ENCODE measurements around the gene HOXD9.

Gene HOXD9

DNA sequence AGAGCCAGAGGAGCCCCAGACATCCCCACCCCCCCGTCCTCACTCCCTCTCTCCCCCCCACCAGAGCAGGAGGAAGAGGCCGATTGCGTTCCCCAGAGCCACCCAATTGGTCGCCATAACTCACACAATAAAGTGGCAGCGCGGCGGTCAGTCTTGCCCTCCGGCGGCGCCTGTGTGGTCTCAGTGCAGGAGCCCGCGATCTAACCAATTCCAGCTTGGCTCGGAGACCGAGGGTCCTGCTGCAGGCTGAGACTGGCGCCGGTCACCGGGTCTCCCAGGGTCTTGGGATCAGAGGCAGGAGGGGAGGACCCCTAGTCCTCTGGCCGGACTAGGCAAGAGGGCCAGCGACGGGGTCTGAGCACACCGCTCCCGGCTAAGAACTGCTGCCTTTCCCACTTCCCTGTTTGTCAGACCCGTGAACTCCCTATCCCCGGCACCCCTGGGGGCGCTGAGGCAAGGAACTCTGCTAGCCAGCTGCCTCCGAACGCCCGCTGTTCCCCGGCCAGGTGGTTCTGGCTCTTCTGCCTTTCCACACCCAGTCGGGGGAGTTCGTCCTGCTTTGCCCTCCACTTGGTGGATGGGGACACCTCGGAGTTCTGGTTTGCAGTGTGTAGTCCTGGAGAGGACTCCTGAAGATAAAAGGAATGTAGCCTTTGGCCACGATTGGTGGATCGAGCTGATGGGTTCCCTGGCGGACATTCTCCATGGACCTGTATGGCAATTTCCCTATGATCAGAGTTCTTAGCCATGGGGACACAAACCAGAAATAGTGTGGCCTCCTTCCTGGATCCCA lies 24.0 kb upstream of the HOXD9 start:
- no peak for DNase-seq

- no peak for DNase-seq
Observed at GRCh38 chr2:176099159-176099727, 23.3 kb upstream of the HOXD9 start.

GRCh38 chr2:176099728-176100546 lies 22.6 kb upstream of the HOXD9 start, which contains the start of gene HOXD12:
Gene HOXD12 (plus strand): TSS chr2:176099795. CDS start chr2:176099802, 7 bp downstream.
- no peak for DNase-seq

- no peak for DNase-seq
Observed at GRCh38 chr2:176100547-176101140, 21.9 kb upstream of the HOXD9 start.

DNA sequence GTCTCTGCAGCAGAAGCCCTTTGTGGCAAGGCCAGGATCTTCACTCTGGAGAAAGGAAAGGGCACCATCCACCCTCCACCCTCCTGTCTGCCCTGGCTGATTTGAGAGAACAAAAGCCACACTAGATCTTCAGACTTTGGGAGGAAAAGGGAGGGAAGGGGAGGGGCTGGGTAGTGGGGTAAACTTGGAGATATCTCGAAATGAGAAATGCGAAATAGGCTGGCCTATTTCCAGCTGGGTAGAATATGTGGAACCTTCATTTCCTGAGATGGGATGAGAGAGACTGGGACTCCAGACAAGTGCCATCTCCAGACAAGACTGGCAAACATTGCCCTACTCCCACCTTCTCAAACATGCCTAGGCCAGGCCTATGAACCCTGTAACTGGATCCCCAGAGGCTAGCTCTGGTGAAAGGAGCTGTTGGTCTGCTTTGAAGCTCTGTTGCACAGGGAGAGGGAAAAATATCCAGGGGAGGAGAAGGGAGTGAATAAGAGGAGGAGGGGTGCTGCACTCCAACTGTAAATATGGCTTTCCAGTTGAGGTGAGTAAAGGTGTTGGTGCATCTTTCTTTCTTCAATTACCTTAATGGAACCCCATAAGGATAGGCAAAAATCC lies 21.2 kb upstream of the HOXD9 start:
- DNase-seq, result no peak

- DNase-seq, result no peak
Observed at GRCh38 chr2:176101842-176102241, 20.7 kb upstream of the HOXD9 start.

GRCh38 chr2:176102309-176102866 lies 20.1 kb upstream of the HOXD9 start:
- no peak for DNase-seq

- DNase-seq, result no peak
Observed at GRCh38 chr2:176103194-176103593, 19.3 kb upstream of the HOXD9 start.

- DNase-seq, result no peak
Observed at GRCh38 chr2:176103742-176104315, 18.7 kb upstream of the HOXD9 start.

DNA sequence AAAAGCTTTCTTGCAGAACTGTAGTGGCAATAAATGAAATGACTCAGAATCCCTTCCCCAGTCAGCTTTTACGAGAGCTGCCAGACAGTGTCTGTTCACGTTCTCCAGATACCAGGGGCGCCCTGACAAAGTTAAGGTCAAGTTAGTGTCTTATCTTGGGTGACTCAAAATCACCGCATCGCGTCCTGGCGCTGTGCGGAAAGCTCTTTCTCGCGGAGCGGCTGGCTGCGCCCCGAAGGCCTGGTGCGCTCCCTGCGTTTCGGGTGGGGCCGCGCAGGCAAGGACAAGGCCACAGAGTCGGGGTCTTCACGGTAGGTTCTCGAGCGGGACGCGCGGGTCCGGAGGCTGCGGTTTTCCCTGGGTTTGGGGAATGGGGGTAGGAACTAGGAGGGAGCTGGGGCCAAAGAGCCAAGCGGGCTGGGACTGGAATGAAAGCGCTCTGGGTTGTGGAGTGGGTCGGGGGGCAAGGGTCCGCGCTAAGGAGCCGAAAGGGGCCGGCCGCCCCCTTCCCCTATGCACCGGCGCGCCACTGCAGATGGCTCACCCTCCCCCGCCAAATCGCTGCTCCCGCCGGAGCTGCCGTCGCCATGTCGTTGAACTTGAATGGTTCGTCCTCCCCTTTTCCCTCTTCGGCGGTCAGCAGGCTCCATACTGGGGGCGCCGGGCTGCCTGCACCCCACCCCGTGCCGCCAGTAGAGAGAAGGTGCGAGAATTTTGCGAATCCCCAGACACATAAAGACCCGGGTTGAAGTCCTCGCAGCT lies 18.0 kb upstream of the HOXD9 start:
- no peak for DNase-seq

- no peak for DNase-seq
Observed at GRCh38 chr2:176105078-176105729, 17.3 kb upstream of the HOXD9 start.

- DNase-seq, result no peak
Observed at GRCh38 chr2:176105730-176106580, 16.6 kb upstream of the HOXD9 start.

GRCh38 chr2:176106581-176107539 lies 15.7 kb upstream of the HOXD9 start, which contains the start of gene HOXD11:
Gene HOXD11 (plus strand): TSS chr2:176107280. CDS start chr2:176107356, 76 bp downstream.
- no peak for DNase-seq

GRCh38 chr2:176107731-176108181 lies 14.8 kb upstream of the HOXD9 start:
- no peak for DNase-seq

- no peak for DNase-seq
Observed at GRCh38 chr2:176109192-176109901, 13.2 kb upstream of the HOXD9 start.

- DNase-seq, result no peak
Observed at GRCh38 chr2:176109946-176110345, 12.6 kb upstream of the HOXD9 start.
